ENCODE results near the gene SYP.

DNA sequence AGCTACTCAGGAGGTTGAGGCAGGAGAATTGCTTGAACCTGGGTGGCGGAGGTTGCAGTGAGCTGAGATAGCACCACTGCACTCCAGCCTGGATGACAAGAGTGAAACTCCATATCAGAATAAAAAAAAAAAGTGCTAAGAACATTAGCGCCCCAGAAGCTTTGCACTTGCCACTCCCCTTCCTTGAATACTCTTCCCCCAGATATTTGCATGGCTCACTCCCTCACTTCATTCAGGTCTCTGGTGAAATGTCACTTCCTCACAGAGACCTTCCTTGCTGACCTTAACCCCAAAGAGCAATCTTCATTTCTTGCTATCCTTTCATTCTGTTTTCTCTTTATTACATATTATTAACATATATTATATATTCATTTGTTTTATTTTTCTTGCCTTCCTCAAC lies 21.9 kb upstream of the SYP start:
- TF ChIP-seq, protein P1, sequence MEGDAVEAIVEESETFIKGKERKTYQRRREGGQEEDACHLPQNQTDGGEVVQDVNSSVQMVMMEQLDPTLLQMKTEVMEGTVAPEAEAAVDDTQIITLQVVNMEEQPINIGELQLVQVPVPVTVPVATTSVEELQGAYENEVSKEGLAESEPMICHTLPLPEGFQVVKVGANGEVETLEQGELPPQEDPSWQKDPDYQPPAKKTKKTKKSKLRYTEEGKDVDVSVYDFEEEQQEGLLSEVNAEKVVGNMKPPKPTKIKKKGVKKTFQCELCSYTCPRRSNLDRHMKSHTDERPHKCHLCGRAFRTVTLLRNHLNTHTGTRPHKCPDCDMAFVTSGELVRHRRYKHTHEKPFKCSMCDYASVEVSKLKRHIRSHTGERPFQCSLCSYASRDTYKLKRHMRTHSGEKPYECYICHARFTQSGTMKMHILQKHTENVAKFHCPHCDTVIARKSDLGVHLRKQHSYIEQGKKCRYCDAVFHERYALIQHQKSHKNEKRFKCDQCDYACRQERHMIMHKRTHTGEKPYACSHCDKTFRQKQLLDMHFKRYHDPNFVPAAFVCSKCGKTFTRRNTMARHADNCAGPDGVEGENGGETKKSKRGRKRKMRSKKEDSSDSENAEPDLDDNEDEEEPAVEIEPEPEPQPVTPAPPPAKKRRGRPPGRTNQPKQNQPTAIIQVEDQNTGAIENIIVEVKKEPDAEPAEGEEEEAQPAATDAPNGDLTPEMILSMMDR (IDR thresholded peaks at IDR 0.05) = no peak
- TF ChIP-seq POLR2A (IDR thresholded peaks at IDR 0.05) (no peak), EP300 (IDR thresholded peaks at IDR 0.05; ENCODE audit: low read depth) (no peak), POLR2AphosphoS5 (IDR thresholded peaks at IDR 0.05) (no peak)
